Esophagus squamous epithelium (tissue), 4 donors: Measurements from ENCODE around the gene CEP20.

Source experiments
- CTCF ChIP-seq, 6 experiments: fragments of 450-650 bp in 4 of 6; fragments of 200-600 bp in 2 of 6; sonication (generic) in 2 of 6; IDR thresholded peaks; one replicate each; pipeline ENCODE4 v1.5.1; 2016 to 2019; ENCODE audit warnings: antibody characterized with exemption in 6 of 6, mild to moderate bottlenecking in 4 of 6, moderate library complexity in 4 of 6
- POLR2A ChIP-seq, 4 donors: fragments of 450-650 bp; IDR thresholded peaks; one replicate each; pipeline ENCODE4 v1.6.1; 2017; ENCODE audit warnings: antibody characterized with exemption in 4 of 4, mild to moderate bottlenecking in 4 of 4, moderate library complexity in 3 of 4

GRCh38 chr16:15837761-15838160 lies 50.6 kb downstream of the CEP20 start:
- TF ChIP-seq CTCF (IDR thresholded peaks at IDR 0.05) = no peak
- TF ChIP-seq POLR2A (IDR thresholded peaks at IDR 0.05) = no peak
